Stomach (tissue), 4 donors: ENCODE results near the gene PFKL.

Experiments used
- POLR2A ChIP-seq, 4 donors: fragments of 450-650 bp; IDR thresholded peaks; one replicate each; pipeline ENCODE4 v1.6.1; 2016; ENCODE audit warnings: antibody characterized with exemption in 4 of 4, control low read depth in 2 of 4, mild to moderate bottlenecking in 1 of 4, moderate library complexity in 1 of 4
- TF ChIP-seq, protein P1 (sequence below), 7 experiments: fragments of 450-650 bp in 4 of 7; fragments of 200-600 bp in 3 of 7; sonication (generic) in 3 of 7; IDR thresholded peaks; one replicate each; pipeline ENCODE4 v1.5.1; 2016 to 2019; ENCODE audit warnings: antibody characterized with exemption in 7 of 7, control low read depth in 2 of 7, mild to moderate bottlenecking in 1 of 7

DNA sequence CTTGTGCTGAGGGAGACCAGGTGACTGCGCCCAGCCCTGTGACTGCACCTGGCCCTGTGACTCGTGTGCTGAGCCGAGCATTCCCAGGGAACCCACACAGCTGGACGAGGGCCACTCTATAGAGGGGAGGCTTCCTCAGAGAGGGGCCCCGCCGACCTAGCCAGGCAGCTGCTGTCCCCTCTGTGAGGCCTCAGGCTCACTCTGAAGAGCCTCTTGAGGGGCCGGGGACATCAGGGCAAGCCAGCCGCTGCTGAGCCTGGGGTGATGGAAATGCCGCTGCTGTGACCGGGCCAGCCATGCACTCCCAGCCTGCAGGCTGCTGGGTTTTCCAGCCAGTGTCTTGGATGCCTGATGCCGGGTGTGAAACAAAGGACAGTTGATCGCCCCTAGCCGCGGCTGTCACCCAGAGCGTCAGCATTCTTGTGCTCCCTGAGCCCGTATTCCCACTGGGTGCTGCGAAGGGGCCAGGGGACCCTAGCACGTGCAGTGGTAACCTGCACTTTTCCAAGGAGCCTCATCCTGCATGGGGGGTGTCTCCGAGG lies 17.5 kb downstream of the PFKL start:
- TF ChIP-seq, protein P1, sequence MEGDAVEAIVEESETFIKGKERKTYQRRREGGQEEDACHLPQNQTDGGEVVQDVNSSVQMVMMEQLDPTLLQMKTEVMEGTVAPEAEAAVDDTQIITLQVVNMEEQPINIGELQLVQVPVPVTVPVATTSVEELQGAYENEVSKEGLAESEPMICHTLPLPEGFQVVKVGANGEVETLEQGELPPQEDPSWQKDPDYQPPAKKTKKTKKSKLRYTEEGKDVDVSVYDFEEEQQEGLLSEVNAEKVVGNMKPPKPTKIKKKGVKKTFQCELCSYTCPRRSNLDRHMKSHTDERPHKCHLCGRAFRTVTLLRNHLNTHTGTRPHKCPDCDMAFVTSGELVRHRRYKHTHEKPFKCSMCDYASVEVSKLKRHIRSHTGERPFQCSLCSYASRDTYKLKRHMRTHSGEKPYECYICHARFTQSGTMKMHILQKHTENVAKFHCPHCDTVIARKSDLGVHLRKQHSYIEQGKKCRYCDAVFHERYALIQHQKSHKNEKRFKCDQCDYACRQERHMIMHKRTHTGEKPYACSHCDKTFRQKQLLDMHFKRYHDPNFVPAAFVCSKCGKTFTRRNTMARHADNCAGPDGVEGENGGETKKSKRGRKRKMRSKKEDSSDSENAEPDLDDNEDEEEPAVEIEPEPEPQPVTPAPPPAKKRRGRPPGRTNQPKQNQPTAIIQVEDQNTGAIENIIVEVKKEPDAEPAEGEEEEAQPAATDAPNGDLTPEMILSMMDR (IDR thresholded peaks at IDR 0.05), result no peak
- TF ChIP-seq POLR2A (IDR thresholded peaks at IDR 0.05), result no peak
